HG03060 (cell line): ENCODE data around the gene RNF144A.
A peak's percentile ranks its signal among the peaks of the same experiment; 100 is the strongest.

Experiments used
- ATAC-seq: cut with Tn5 transposase; IDR thresholded peaks from one replicate; pipeline ENCODE4 v1.9.1; 2021; ENCODE audit warnings: low read depth, moderate number of reproducible peaks; ENCODE audit not compliant: unreplicated experiment

RNF144A gene

DNA sequence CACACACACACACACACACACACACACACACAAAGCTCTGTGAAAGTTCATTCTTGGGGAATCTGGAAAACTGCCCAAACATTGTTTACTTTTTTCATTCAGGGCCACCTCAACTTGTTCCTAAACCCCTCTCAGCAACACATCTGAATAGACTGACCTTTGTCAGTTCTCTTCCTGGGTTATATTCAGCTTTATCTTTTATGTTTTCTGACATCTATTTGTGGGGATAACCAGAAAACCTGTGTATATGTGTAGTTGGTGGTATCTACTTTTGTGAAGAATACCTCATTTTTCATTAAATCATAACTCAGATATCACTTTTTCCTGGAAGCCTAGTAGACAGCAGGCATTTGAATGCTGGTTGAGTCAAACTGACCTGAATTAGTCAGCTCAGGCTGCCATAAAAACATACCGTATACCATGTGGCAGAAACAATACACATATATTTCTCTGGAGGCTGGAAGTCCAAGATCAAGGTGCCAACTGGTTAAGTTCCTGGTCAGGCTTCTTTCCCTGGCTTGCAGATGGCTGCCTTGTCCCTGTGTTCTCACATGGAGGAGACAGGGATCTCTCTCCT, 11.0 kb upstream of the RNF144A start:
- no peak for ATAC-seq

DNA sequence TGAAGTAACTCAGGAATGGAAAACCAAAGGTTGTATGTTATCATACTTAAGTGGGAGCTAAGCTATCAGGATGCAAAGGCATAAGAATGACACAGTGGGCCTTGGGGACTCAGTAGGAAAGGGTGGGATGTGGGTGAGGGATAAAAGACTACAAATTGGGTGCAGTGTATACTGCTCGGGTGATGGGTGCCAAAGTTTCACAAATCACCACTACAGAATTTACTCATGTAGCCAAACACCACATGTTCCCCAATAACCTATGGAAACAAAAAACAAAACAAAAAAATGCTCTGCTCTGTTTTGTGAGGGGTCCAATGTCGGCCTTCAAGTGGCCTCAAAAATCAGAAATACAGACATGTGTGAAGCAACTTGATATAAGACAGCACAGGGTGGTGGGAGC, 8.9 kb upstream of the RNF144A start:
- no peak for ATAC-seq

DNA sequence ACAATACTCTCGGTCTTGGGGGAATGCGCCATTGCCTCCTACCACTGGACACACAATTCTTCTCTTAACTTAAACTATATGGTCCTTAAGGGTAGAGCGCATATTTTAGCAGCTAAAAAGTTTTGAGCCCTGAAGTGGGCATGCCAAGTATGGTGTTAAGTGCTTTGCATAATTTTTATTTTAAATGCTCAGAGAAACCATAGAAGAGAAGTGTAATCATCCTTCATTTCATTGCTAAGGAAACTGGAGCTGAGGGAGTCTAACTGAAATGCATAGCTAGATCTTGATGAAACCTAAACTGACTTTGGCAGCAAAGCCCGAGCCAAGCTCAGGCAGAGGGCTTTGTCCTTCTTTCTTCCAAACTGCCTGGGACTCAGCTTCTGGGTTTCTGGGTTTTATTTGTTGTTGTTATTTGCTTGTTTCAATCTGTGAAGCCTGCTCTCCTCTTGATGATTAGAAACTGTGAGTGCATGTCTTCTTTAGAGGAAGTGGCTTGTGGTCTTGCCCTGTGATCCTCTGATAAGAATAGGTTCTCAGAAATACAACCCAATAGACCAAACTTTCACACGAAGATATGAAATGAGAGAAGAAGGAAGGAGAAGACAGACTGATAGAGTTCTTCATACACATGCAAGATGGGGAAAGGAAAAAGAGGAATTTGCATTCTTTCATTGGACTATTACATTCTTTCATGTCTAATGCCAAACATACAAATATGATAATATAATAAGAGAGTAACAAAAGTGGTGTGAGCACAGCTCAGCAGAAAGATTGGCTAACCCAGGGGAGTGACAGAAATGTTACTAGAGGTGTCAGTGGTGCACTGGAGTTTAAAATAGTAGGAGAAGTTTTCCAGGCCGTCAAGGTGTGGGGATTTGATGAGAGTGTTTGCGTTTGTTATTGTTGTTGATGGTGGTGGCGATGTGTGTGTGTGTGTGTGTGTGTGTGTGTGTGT, 7.5 kb upstream of the RNF144A start:
- peak; percentile 97 for ATAC-seq

DNA sequence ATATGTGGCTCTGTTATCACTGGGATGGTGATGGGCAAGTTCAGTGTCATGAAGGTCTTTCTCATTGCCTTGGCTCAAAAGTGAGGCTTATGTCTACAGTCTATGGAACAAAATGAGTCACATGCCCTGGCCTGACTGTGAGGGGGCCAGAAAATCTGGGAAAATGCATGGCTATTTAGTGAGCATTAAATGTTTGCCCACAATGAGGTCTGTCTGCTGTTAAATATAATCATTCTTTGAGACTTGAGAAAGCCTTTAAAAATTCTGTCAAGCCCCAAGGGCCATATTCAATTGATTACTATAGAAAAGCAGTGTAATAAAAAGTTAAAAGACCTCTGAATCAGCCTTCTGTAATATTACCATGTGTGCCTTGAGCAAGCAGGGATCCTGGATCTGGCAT, 5.5 kb upstream of the RNF144A start:
- ATAC-seq: no peak

DNA sequence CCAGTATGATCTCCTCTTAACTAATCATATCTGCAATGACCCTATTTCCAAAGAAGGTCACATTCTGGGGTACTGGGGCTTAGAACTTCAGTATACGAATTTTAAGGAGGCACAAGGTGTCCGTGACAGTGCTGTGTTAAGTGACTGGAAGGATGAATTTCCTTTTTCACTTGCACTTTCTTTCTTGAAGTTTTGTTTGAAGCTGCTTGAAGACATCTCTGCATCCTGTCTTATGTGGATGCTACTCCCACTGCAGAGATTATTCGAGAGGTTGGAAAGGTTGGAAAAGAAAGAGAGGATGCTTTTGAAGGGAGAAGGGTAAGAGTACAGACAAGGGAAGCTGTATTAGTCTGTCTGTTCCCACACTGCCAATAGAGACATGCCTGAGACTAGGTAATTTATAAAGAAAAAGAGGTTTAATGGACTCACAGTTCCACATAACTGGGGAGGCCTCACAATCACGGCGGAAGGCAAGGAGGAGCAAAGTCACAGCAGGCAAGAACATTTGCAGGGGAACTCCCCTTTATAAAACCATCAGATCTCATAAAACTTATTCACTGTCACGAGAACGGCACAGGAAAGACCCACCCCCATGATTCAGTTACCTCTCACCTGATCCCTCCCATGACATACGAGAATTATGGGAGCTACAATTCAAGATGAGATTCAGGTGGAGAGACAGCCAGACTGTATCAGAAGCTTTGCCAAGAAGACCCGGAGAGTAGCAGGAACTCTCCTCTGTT, 3.6 kb upstream of the RNF144A start:
- no peak for ATAC-seq

DNA sequence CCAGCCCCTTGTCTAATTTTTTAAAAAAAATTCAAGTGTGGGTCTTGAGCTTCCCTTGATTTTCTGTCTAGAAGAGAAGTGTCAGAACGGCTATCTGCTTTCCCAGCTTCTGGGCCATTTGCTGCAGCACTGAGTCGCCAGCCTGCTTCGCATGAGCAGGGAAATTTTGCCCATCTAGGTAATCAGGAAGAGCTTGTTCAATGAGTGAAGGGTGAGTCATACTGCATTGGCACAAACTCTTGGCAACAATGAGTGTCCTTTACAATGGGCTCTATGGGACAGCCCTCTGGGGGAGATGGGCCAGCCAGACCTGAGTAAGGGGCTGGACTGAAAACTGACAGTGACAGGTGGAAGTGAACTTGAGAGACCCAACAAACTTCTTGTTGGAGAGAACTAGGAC, 2.4 kb upstream of the RNF144A start:
- no peak for ATAC-seq

DNA sequence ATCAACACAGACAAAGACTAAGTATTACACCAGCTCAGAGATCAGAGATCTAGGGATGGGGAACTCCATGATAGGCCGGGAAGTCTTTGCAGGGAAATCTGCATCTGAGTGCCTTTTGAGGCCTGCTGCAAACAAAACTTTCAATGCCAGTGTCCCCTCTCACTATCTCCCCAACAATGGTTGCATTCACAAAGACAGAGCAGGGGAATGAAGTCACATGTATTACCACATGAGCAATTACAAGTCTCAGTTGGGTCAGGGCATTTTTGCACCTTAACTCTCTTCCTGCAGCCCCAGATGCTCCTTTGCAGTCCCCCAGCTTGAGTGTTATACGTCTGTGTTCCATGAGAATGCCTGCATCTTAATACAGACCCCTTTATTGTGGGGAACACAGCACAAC, 1.8 kb upstream of the RNF144A start:
- no peak for ATAC-seq

DNA sequence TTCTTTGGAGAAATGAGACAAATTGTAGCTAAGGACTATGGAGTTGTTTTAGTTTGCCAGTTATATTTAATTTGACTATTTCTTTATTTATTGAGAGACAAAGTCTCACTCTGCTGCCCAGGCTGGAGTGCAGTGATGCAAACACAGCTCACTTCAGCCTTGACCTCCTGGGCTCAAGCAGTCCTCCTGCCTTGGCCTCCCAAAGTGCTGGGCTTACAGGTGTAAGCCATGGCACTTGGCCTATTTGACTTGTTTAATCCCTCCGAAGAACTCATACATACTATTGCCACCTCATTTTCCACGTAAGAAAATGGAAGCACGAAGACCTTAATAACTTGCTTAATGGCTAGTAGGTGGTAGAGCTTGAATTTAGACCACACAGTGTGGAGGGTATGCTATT, 988 bp upstream of the RNF144A start:
- ATAC-seq: no peak

DNA sequence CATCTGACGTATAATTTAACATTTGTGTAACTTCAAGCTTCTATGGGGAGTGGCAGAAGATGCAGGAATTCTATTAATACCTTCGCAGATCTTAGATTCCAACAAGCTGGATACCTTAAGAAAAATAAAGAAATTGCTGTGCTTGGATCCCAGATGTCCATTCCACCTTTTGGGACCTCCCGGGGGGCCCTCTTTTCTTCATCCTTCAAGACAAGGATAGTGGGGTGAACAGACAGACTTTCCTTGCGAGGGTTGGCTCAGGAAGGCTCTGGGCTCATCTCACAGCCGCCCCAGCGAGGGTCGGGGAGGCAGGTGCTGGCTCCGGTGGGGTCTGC, 509 bp upstream of the RNF144A start:
- no peak for ATAC-seq

DNA sequence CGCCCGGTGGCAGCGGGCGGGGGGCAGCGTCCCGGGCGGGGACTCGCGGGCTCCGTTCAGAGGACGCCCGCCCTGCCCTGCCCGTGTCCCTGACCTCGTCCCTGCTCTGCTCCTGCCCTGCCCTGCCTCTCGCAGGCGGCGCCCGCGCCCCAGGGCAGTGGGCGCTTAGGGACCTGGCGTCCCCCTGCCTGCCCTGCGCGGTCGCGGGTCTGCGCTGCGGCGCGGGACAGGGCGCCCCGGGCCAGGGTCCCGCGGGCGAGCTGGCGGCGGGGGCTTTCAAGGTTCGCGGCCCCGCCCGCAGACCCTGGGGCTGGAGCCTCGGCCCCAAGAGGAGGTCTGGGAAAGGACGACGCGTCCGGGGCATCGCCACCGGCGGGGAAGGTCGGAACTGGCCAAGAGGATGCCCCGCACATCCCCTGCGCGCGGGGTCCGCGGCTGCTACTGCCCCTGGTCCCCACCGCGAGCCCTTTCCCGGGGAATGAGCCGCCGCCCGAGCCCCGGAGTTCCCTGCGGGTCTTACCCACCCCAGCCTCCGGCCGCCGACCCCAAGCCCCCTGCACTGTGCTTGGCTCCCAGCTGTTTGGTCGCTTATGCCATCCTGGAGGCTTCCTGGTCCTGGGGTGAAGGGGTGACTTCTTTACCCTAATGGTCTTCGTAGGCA, 679 bp downstream of the RNF144A start:
- no peak for ATAC-seq

DNA sequence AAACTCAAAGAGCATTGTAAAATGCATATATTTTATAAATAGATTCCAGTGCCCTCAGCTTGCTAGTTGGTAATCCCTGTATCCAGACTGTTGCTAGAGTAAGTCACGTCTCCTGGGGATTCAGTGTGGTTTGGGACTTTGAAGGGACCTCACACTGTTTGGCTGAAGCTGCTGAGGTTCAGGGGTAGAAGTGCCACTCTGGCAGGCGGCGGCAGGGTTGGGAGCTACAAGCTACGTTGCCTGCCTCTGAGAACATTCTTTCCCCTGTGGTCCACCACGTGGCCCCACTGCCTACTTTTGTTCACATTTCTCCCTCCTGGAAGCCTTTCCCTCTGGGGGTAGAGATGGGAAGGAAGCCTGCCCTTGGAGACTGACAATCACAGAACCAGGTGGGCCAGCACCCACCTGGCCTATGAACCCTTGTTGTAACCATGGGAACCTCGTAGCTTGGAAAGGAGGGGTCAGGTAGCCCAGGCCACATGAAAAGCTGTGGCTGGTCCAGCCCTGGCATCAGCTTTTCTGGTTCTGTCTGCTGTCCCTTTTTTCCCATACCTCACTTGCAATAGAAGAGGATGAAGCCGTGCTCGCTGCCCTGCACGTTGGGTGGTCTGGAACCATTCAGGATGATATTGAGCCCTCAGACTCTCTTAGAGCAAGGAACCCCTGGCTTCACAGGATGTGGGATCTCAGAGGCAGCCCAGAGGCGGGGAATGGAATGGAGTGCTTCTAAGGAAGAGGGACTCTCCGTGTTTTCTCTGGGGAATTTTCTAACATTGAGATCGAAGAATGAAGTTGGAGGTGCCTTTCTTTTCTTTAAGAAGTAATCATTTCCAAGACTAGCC, 2.9 kb downstream of the RNF144A start:
- ATAC-seq: no peak

DNA sequence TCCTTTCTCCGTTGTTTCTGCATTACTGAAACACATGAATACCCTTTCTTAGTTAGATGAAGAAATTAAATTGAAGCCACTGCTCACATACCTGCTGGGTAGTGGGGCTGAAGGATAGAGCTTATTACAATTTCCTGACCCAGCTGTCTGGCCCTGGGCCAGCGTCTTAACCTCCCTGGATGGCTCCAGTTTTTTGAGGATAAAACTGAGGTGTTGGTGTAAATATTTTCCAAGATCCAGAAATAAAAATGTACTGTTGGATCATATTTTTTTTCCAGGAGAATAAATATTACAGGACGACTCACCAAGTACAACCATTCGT, 3.5 kb downstream of the RNF144A start:
- ATAC-seq: no peak

DNA sequence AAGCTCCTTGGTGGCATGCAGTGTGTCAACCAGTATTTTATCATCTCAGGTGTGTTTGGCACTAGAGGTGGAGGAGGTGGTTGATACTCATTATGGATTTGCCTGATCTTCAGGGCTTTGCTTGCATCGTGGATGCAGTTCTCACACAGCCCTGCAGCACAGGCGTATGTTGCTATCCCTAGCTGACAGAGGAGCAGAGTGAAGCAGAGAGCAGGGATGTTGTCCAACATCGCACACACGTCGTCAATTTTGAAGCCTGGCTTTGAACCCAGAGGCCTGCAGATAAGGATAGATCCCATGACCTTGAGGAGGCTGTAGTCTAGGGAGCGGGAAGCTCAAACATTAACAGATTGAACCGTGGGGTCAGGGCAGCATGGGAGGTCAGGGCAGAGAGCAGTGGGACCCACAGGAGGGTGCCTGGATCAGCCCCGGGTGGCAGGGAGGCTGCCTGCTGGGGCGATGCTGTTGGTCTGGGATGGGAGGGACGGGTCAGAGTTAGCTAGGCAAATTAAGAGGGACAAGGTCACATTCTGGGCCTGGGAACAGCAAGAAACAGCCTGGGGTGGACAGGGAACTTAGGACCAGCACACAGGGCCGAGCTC, 4.2 kb downstream of the RNF144A start:
- ATAC-seq: no peak

DNA sequence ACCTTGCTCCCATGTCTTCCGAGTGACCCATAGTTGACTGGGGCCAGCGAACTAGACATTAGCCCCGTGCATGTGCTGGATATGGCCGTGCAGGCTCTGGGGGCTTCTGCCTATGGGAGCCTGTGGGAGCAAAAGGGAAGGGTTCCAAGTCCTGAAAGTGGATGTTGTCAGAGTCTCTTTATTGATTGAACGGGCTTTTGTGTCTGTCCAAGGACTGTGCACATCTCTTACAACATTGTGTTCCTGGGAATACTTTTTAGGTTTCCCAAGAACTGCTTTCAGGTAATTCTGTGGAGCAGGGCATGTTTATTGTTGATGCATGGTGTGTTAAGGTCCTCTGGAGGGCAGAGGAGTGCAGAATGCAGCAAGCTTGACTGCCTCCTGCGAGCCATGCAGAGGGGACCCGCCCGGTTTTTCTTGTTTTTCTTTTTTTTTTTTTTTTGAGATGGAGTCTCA, 5.0 kb downstream of the RNF144A start:
- no peak for ATAC-seq

DNA sequence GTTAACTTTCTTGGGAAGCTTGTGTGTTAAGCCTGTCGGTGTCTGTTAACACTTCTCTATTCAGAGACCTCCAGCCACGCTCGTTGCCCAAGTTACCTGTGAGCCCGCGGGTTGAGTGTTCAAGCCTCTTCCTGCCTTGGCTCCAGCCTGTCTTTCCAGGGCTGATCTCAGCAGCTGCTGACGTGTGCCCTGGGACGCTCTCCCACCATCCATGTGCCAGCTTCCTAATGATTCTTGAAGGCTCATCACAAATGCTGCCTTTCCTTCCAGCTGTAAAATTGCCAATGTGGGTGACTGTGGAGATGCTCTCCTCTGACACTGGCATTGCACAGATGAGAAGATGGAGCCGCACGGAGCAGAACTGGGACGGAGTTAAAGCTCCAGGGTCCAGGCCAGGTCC, 6.1 kb downstream of the RNF144A start:
- no peak for ATAC-seq

DNA sequence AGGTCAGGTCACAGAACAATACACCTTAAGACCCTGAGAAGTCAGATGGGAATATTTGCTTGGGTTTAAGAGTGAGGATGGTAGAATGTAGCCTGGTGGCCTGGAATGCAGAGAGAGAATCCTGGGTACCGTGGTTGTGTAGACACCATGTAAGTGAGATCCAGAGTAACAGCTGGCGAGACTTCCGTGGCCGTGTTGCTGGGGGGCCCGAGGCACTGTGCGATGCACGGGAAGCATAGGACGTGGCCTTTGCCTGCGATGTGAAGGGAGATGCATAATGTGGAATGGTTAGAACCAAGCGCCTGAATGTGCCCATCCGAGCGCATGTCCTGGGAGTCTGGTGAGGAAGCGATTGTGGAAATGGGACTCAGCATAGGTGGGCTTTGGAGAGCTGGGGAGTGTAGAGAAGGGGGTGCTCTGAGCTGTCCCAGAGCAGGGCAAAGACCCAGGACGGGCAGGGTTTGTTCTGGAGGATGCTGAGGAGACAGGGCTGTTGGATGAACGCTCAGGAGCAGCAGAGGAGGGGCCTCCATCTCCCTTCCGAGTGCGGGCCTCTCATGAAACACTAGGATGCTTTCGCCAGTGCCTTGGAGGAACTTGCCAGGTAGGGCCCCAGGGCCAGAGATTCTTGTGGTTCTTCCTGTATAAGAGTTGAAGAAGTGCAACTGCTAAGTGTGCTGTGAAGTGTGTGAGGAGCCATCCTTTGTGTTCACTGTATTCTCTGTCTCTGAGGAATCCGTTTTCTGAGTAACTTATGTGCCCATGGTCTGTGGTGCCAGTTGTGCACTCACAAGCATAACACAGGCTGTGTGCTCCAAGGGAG, 7.1 kb downstream of the RNF144A start:
- no peak for ATAC-seq

DNA sequence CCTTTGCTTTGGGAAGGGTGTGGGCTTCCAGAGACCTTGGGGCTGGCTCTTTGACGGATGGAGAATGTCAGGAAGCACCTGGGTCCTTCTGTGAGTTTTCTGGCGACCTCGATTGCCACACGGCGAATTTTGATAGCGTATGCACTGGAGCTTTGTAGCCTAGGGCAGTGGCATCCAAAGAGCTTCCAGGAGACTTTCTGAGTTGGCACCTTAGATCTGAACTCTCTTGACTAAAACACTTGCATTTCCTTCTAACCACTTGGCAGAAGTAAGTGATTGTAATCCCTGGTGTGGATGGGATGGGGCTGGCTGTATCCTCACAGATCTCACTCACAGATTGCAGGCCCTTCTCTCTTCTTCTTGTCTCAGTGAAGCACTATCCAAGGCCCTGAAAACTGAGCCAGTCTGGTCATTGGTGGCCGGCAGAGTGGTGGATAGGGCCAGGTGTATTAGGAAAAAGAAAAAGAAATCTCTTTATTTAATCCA, 7.8 kb downstream of the RNF144A start:
- ATAC-seq: no peak

DNA sequence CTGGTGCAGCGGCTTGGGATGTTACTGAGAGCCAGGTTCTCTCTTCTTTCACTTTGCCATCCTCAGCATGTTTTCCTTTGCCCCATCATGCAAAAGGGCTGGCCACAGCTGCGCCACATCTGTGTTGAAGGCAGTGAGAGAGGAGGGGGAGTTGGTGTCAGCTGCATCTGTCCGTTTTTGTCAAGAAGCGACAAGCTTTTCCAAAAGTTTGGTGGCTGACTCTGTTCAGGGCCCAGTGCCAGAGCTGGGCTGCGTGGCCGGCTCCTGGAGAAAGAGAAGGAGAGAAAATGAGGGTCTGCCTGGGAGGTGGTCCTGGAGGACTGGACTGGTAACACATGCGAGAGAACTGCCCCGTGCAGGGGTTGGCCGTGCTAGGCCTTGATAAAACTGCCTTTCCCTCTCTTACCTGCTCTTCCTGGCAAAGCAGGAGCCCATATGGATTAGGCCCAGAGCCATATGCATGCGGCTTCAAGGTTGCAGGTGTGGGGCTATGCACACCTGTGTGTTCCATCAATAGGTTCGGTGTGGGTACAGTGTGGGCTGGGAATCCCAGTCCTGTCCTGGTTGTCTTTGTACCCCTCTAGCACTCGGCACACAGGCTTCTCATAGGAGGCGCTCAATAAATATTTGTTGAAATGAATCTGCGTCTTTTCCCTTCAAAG, 9.0 kb downstream of the RNF144A start:
- no peak for ATAC-seq
